ENCODE measurements around the gene SSRP1.

- TF ChIP-seq CTCF (IDR thresholded peaks at IDR 0.05; ENCODE audit: low read depth, low read length, poor library complexity, severe bottlenecking) (no peak), EZH2phosphoT487 (IDR thresholded peaks at IDR 0.05; ENCODE audit: borderline replicate concordance, low read length) (no peak)
Measured at GRCh38 chr11:57308426-57309060, 27.1 kb downstream of the SSRP1 start.

All from DOHH2 (cell line).